Spleen (tissue), 7 donors: Measurements from ENCODE around the gene VWF.

ENCODE experiments used
- CTCF ChIP-seq, 11 experiments: fragments of 200-600 bp in 7 of 11; fragments of 450-650 bp in 4 of 11; sonication (generic) in 4 of 11; IDR thresholded peaks in 8 of 11; conservative IDR thresholded peaks in 3 of 11; 1 replicate in 7 of 11; 2 replicates in 4 of 11; pipeline versions ENCODE4 v1.4.0 to v1.8.0; 2016 to 2021; ENCODE audit warnings: antibody characterized with exemption in 11 of 11, inconsistent platforms in 4 of 11, mild to moderate bottlenecking in 1 of 11
- POLR2AphosphoS5 ChIP-seq, 3 donors: sonication (generic); formaldehyde crosslinking; IDR thresholded peaks; one replicate each; pipeline ENCODE4 v1.5.1; 2017; ENCODE audit warnings: antibody characterized with exemption in 3 of 3
- donor health status: DM: no; HTN: no; CAD: no; lungs with moderate emphysema.
- donor health status: DM: no; HTN: no; CAD: no.
- donor health status: DM: no; HTN: no; CAD: no.

GRCh38 chr12:5964913-5965900 lies 159.3 kb downstream of the VWF start:
- no peak for TF ChIP-seq CTCF (IDR thresholded peaks at IDR 0.05 in 8 of 11, conservative IDR thresholded peaks at IDR 0.05 in 3 of 11)
- TF ChIP-seq POLR2AphosphoS5 (IDR thresholded peaks at IDR 0.05) = peak in 1 of 3 donors; percentile 20
